IPS-15b (cell line): Measurements from ENCODE around the gene TEX22.
A peak's percentile ranks its signal among the peaks of the same experiment; 100 is the strongest.

Experiments
- H3K27me3 ChIP-seq: one replicate; pipeline ENCODE4 v1.6.1; 2013; ENCODE audit warnings: low read length; ENCODE audit not compliant: control insufficient read depth, insufficient read depth
- H3K36me3 ChIP-seq: one replicate; pipeline ENCODE4 v1.6.1; 2013; ENCODE audit warnings: low read length; ENCODE audit not compliant: control insufficient read depth, insufficient read depth
- H3K4me1 ChIP-seq: one replicate; pipeline ENCODE4 v1.6.1; 2013; ENCODE audit warnings: mild to moderate bottlenecking, low read length; ENCODE audit not compliant: control insufficient read depth, insufficient read depth
- H3K4me3 ChIP-seq: one replicate; pipeline ENCODE4 v1.5.1; 2013; ENCODE audit warnings: low read depth, low read length
- H3K9ac ChIP-seq: one replicate; pipeline ENCODE4 v1.6.1; 2013; ENCODE audit warnings: low read depth, mild to moderate bottlenecking, low read length
- H3K9me3 ChIP-seq: one replicate; pipeline ENCODE4 v1.6.1; 2013; ENCODE audit warnings: mild to moderate bottlenecking, low read length; ENCODE audit not compliant: control insufficient read depth, insufficient read depth

The TEX22 gene

GRCh38 chr14:105453847-105454246 is 55.5 kb downstream of the TEX22 start:
- Histone ChIP-seq H3K9ac (no peak overlapping the region), H3K27me3 (no peaks in the 10 kb centered on the region), H3K4me1 (no peaks in the 10 kb centered on the region), H3K9me3 (no peaks in the 10 kb centered on the region), H3K4me3 (no peak overlapping the region), H3K36me3 (peaks cover 69% of the 10 kb centered on the region)

DNA sequence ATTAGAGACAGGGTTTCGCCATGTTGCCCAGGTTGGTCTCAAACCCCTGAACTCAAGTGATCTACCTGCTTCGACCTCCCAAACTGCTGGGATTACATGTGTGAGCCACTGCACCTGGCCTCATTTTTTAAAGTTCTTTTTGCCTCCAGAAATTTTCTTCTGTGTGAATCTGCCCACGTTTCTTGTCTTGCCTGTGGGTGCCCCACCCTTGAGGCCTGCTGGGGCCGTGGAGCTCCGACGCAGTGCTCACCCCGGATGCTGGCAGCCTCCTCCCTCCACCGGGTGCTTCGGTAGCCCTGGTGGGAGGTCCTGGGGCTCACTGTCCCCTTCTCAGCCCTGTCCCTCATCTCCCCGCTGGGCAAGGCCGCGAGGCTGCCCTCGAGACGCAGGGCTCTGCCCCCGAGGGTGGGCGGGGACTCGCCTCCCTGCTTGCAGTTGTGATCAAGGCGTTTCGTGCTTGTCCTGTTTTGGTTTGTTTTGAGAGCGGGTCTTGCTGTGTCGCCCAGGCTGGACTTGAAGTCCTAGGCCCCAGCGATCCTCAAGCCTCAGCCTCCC is 56.8 kb downstream of the TEX22 start:
- Histone ChIP-seq H3K36me3 (peaks cover 63% of the 10 kb centered on the region), H3K9me3 (no peaks in the 10 kb centered on the region), H3K4me3 (no peak overlapping the region), H3K9ac (no peak overlapping the region), H3K4me1 (no peaks in the 10 kb centered on the region), H3K27me3 (no peaks in the 10 kb centered on the region)

DNA sequence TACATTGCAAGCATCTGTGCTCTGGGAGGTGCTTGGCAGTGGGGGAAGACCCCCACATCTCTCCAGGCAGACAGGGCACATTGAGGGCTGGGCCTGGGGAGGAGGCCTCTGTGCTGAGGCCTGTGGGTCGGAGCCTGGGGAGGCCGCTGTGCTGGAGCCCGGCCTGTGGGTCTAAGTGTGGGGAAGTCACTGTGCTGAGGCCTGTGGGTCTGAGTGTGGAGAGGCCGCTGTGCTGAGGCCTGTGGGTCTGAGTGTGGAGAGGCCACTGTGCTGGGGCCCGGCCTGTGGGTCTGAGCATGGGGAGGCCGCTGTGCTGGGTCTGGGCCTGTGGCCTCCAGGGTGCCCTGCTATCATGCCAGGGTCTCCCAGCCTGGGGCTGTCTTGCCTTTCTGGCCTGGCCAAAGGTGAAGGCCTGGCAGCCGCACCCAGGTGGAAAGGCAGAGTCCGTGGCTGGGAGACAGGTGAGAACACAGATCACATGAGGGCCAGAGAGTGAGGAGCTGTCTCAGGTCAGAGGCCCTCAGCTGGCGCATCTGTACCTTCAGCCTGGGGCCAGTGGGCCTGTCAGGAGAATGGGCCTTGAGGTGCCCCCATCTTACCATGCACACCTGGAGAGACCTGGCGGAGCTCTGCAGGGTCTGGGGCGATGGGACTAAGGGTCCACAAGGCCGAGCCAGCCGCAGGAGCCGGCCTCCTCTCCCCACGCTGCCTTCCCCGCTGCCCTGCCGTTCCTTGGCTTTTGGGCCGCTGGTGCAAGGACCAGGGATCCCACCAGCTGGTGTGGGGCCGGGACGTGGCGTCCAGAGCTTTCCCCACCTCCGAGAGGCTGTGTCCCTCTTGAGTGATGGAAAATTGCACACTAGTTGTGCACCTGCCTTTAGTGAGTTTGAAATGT is 57.7 kb downstream of the TEX22 start:
- Histone ChIP-seq H3K4me1 (no peaks in the 10 kb centered on the region), H3K9ac (no peak overlapping the region), H3K27me3 (no peaks in the 10 kb centered on the region), H3K9me3 (no peaks in the 10 kb centered on the region), H3K4me3 (no peak overlapping the region), H3K36me3 (peaks cover 63% of the 10 kb centered on the region)

DNA sequence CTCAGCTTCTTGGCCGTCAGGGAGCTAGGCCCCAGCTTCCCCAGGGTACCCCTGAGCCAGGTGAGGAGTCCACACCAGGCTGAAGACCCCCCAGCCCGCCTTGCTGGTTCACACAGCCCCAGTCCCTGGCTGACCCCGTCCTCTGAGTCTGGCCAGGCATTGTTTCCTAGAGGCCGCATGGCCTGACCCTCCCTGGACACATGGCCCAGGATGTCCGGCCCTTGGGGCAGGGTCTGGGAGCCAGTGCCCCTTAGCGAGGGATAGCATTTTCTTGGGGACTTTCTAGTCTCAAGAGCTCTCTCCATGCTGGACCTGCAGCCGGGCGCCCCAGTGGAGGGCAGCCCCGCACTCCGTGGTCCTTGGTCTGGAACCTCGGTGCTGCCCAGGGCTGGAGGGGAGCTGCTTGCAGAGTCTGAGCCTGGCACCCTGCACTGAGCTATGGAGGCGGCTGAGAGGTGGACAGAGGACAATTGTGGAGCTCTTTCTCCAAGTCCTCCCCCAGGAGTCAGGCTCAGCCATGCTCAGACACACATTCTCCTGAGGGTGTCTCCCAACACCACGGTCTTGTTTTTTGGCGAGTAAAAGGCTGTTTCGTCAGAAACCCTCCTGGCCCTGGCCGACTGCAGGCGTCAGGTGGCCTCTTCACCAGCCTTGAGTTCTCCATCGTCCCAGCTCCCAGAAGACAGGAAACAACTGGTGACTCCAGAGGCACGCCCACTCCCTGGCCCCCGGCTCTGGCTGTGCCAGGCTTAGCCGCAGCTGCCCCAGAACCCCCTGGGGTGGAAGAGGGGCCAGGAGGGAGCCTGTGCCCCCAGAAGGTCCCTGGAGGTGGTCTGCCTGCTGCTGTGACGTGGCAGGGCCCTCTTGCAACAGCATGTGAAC is 58.6 kb downstream of the TEX22 start:
- H3K4me1 ChIP-seq: no peaks in the 10 kb centered on the region
- peaks cover 66% of the 10 kb centered on the region for H3K36me3 ChIP-seq
- no peak overlapping the region for H3K9ac ChIP-seq

DNA sequence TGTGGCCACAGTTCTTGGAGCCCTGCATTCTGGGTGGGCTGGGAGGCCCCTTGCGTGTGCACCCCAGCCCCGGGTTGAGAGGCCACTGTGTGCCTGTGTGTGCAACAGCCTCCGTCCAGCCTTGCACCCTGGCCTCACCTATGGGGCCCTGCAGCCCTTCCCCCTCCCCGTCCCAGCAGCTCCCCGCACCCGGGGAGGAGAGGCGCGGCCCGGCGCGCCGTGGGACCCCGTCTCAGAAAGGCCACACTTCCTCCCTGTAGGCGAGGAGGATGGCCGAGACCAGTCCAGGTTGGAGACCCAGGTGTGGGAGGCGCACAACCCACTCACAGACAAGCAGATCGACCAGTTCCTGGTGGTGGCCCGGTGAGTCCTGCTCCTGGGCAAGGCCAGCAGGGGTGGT is 59.7 kb downstream of the TEX22 start:
- H3K9me3 ChIP-seq: no peaks in the 10 kb centered on the region
- peaks cover 62% of the 10 kb centered on the region for H3K36me3 ChIP-seq
- H3K27me3 ChIP-seq: no peaks in the 10 kb centered on the region
- H3K4me1 ChIP-seq: no peaks in the 10 kb centered on the region
- peak overlapping the region; percentile 8 for H3K9ac ChIP-seq
- no peak overlapping the region for H3K4me3 ChIP-seq

More for the DNA sequence above, 58.6 kb downstream of the TEX22 start:
- H3K4me3 ChIP-seq: no peak overlapping the region
- no peaks in the 10 kb centered on the region for H3K9me3 ChIP-seq
- no peaks in the 10 kb centered on the region for H3K27me3 ChIP-seq

DNA sequence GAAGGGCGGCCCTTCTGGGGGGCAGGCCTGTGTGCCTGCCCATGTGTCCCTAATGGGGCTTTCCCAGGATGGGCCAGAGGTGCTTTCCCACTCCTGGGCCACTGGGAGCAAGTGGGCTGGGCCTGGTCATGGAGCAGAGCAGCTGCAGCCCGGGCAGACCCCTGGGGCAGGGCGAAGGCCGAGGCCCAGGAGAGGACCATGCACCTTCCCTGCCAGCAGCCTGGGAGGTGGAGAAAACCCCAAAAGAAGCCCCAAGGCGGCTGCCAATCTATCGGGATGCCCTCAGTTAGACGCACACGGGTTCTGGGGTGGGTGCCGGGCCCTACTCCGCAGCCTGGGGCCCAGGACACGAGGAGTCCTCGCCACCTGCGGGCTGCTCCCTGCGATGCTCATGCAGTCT is 60.2 kb downstream of the TEX22 start:
- Histone ChIP-seq H3K9me3 (no peaks in the 10 kb centered on the region), H3K4me3 (no peak overlapping the region), H3K4me1 (no peaks in the 10 kb centered on the region), H3K36me3 (peaks cover 65% of the 10 kb centered on the region), H3K9ac (peak overlapping the region; percentile 8), H3K27me3 (no peaks in the 10 kb centered on the region)

- Histone ChIP-seq H3K9ac (no peak overlapping the region), H3K4me3 (no peak overlapping the region), H3K36me3 (peaks cover 66% of the 10 kb centered on the region), H3K9me3 (no peaks in the 10 kb centered on the region), H3K27me3 (no peaks in the 10 kb centered on the region), H3K4me1 (no peaks in the 10 kb centered on the region)
These were observed 61.8 kb downstream of the TEX22 start for GRCh38 chr14:105460116-105460515.

DNA sequence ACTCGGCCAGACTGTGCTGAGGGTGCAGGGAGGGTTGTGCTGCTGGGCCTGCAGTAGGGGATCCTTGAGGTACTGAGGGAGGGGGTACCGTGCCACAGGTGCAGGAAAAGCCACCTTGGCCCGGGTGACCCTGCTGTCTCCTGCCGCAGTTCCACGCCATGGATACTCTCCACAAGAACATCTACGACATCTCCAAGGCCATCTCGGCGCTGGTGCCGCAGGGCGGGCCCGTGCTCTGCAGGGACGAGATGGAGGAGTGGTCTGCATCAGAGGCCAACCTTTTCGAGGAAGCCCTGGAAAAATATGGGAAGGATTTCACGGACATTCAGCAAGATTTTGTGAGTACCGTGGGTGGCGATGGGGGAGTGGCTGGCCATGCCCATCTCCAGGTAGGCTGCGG is 62.3 kb downstream of the TEX22 start:
- Histone ChIP-seq H3K4me3 (no peak overlapping the region), H3K9ac (no peak overlapping the region), H3K36me3 (peaks cover 66% of the 10 kb centered on the region), H3K9me3 (no peaks in the 10 kb centered on the region), H3K27me3 (no peaks in the 10 kb centered on the region), H3K4me1 (no peaks in the 10 kb centered on the region)

- Histone ChIP-seq H3K4me3 (no peak overlapping the region), H3K9ac (no peak overlapping the region), H3K4me1 (no peaks in the 10 kb centered on the region), H3K9me3 (no peaks in the 10 kb centered on the region), H3K36me3 (peaks cover 65% of the 10 kb centered on the region), H3K27me3 (no peaks in the 10 kb centered on the region)
These were observed 63.6 kb downstream of the TEX22 start for GRCh38 chr14:105461903-105462302.
